ENCODE measurements around the gene COL17A1. TPM values are rescaled to one million over a fixed set of nuclear protein-coding genes. Genes with fewer than 3 reads are reported as not detected.

The COL17A1 gene
- total RNA-seq, 4 donors from 2014 or later = under 0.01 to 0.19 TPM; not detected in 2

- no peak for TF ChIP-seq CTCF (IDR thresholded peaks at IDR 0.05; ENCODE audit: low read depth)
Measured at GRCh38 chr10:104013489-104013888, 72.2 kb downstream of the COL17A1 start.

- TF ChIP-seq CTCF (IDR thresholded peaks at IDR 0.05; ENCODE audit: low read depth) = no peak
Measured at GRCh38 chr10:104011904-104012303, 73.8 kb downstream of the COL17A1 start.

GRCh38 chr10:104005172-104005863, 80.4 kb downstream of the COL17A1 start:
- TF ChIP-seq CTCF (IDR thresholded peaks at IDR 0.05; ENCODE audit: low read depth) = no peak

GRCh38 chr10:104002911-104003310, 82.8 kb downstream of the COL17A1 start:
- TF ChIP-seq CTCF (IDR thresholded peaks at IDR 0.05; ENCODE audit: low read depth) = no peak

GRCh38 chr10:103998805-103999204, 86.9 kb downstream of the COL17A1 start:
- TF ChIP-seq CTCF (IDR thresholded peaks at IDR 0.05; ENCODE audit: low read depth) = no peak

GRCh38 chr10:103995134-103995533, 90.5 kb downstream of the COL17A1 start:
- TF ChIP-seq CTCF (IDR thresholded peaks at IDR 0.05; ENCODE audit: low read depth) = no peak

GRCh38 chr10:103991393-103992128, 94.1 kb downstream of the COL17A1 start:
- TF ChIP-seq CTCF (IDR thresholded peaks at IDR 0.05; ENCODE audit: low read depth) = no peak

All from subcutaneous adipose tissue (tissue), 4 donors.